GM12873 (cell line): ENCODE data around the gene SOX12.

Experiments
- TF ChIP-seq, protein P1 (sequence below): IDR thresholded peaks from 2 replicates; pipeline ENCODE4 v1.5.1; 2012; ENCODE audit warnings: low read depth, mild to moderate bottlenecking, moderate library complexity, low read length, control low read depth; ENCODE audit not compliant: insufficient read depth; ENCODE audit errors: missing control alignments

Gene SOX12

GRCh38 chr20:327186-328026 lies 2.1 kb downstream of the SOX12 start:
- TF ChIP-seq, protein P1, sequence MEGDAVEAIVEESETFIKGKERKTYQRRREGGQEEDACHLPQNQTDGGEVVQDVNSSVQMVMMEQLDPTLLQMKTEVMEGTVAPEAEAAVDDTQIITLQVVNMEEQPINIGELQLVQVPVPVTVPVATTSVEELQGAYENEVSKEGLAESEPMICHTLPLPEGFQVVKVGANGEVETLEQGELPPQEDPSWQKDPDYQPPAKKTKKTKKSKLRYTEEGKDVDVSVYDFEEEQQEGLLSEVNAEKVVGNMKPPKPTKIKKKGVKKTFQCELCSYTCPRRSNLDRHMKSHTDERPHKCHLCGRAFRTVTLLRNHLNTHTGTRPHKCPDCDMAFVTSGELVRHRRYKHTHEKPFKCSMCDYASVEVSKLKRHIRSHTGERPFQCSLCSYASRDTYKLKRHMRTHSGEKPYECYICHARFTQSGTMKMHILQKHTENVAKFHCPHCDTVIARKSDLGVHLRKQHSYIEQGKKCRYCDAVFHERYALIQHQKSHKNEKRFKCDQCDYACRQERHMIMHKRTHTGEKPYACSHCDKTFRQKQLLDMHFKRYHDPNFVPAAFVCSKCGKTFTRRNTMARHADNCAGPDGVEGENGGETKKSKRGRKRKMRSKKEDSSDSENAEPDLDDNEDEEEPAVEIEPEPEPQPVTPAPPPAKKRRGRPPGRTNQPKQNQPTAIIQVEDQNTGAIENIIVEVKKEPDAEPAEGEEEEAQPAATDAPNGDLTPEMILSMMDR, result no peak

DNA sequence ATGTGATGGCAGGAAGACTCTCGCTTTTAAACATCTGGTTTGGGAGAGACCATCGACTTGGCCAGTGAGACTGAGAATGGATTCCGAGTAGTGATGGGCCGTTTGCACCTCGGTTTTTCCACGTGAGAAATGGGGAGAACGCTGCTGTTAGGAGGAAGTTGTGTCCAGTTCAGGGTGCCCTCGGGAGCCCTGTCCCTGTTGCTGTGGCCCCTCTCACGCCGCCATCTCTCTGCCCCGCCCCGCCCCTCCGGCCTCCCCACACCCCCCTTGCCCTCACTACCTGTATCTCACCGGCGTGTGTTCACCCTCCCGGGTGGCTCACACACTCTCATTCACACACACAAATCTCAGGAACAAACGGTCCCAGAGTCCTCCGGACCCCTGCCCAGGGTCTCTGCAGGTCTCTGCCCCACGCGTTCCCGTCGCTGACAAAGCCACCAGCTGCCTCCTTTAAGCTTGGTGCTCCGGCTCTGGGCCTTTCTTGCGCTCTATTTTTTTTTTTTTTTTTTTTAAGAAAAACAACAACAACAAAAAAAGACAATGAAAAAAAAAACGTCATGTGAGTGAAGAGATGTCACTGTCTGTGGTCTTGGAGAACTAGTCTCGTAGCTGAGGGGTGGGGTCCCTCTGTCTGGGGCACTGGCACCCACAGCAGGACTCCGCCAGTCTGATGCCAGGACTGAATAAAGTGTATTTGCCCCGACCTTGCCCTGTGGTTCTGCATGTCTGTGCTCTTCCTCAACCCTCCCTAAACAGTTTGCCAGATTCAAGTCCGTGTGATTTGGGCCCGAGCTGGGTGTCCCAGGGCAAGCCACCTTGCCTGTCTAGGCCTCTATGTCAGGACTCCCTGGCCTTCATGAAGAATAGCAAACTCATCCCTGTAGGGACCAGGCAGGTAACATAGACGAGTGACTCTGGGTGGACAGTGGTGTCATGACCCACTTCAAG lies 2.9 kb downstream of the SOX12 start:
- TF ChIP-seq, protein P1, result no peak

GRCh38 chr20:328975-329695 lies 3.8 kb downstream of the SOX12 start:
- TF ChIP-seq, protein P1, result no peak

DNA sequence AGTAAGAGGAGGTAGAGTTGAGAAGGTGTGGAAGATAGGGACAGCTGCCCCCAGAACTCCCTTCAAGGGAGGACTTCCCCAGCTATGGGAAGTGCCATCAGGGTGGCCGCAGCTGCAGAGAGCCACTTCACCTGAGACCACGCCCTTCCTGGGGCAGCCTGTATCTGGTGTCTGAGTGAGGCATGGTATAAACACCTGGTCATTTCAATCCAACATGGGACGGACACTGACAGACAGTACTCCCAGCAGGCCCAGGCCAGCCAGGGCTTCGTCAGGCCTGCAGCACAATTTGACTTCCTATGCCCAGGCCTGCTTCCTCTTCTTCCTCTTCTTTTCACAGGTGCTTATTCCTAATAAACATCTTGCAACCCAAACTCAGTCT lies 4.5 kb downstream of the SOX12 start:
- TF ChIP-seq, protein P1, result peak; percentile 2

DNA sequence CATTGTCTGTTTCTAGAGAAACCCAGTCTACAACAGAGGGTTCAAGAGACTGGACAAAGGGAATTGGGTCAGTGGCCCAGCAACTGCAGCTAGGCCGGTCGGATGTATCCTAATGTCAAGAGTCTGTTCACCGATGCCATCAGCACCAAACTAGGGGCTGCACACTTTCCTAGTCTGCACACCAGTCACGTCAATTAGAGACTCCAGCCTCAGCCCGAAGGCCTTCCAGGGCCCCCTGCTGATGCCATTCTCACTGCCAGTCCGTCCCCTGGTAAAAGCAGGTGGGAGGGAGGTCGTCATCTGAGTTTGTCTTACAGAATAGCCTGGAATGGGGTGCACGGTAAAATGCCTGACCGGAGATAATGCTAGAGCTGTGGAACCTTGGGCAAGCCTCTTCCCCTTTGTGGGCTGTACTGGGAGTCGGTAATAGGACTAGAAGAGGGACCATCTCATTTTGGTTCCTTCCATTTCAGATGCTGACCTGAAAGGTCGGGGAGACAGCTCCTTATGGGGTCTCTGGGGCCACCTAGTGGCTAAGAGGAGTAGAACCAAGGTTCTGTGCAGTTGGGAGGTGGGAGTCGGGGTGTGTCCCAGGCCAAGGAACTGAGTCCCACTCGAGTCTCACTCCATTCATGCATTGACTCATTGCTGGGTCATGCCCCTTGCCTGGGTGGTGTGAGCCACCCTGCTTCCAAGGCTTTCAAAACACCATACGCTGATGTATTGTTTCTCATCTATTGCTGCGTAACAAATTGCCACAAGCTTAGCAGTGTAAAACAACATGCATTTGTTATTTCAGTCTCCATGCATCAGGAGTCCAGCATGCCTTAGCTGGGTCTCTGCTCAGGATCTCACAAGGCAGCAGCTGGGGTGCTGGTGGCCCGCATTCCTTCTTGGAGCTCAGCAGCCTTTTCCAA lies 5.1 kb downstream of the SOX12 start:
- TF ChIP-seq, protein P1, result peak; percentile 93

GRCh38 chr20:334578-334977 lies 9.2 kb downstream of the SOX12 start:
- TF ChIP-seq, protein P1, result no peak
